Right atrium auricular region (tissue), 2 donors: ENCODE data around the gene GRIFIN. TPM values are rescaled to one million over a fixed set of nuclear protein-coding genes. Genes with fewer than 3 reads are reported as not detected.
A peak's percentile ranks its signal among the peaks of the same experiment; 100 is the strongest.

Source experiments
- DNase-seq: peaks from one replicate; pipeline ENCODE4 v3.0.0-alpha.2; 2019; ENCODE audit warnings: low spot score
- H3K27ac ChIP-seq, 2 donors: fragments of 200-600 bp; sonication (generic); 1 replicate in 1 of 2; 2 replicates in 1 of 2; pipeline ENCODE4 v1.5.1; 2016 to 2019
- H3K27me3 ChIP-seq, 2 donors: fragments of 200-600 bp; sonication (generic); one replicate each; pipeline versions ENCODE4 v1.5.1 to v1.6.0; 2017 to 2019
- H3K36me3 ChIP-seq: fragments of 200-600 bp; sonication (generic); one replicate; pipeline ENCODE4 v1.5.1; 2016
- H3K4me1 ChIP-seq, 2 donors: fragments of 200-600 bp; sonication (generic); one replicate each; pipeline versions ENCODE4 v1.5.1 to v1.6.0; 2017 to 2019
- H3K4me3 ChIP-seq, 2 donors: fragments of 200-600 bp; sonication (generic); 1 replicate in 1 of 2; 2 replicates in 1 of 2; pipeline ENCODE4 v1.5.1; 2017 to 2019; ENCODE audit warnings: mild to moderate bottlenecking in 1 of 2, moderate library complexity in 1 of 2
- H3K9me3 ChIP-seq, 2 donors: fragments of 200-600 bp; sonication (generic); one replicate each; pipeline ENCODE4 v1.5.1; 2019
- CTCF ChIP-seq, 2 donors: fragments of 200-600 bp; sonication (generic); IDR thresholded peaks; one replicate each; pipeline ENCODE4 v1.5.1; 2019; ENCODE audit warnings: antibody characterized with exemption in 2 of 2
- total RNA-seq, 2 donors: library from RNA; depleted of rRNA; stranded (reverse); fragments of >200 nt; gene quantifications; one replicate each; pipeline ENCODE4 v1.1.0, GENCODE V29; 2016

GRIFIN gene
- total RNA-seq, 2 donors from 2014 or later: not detected

DNA sequence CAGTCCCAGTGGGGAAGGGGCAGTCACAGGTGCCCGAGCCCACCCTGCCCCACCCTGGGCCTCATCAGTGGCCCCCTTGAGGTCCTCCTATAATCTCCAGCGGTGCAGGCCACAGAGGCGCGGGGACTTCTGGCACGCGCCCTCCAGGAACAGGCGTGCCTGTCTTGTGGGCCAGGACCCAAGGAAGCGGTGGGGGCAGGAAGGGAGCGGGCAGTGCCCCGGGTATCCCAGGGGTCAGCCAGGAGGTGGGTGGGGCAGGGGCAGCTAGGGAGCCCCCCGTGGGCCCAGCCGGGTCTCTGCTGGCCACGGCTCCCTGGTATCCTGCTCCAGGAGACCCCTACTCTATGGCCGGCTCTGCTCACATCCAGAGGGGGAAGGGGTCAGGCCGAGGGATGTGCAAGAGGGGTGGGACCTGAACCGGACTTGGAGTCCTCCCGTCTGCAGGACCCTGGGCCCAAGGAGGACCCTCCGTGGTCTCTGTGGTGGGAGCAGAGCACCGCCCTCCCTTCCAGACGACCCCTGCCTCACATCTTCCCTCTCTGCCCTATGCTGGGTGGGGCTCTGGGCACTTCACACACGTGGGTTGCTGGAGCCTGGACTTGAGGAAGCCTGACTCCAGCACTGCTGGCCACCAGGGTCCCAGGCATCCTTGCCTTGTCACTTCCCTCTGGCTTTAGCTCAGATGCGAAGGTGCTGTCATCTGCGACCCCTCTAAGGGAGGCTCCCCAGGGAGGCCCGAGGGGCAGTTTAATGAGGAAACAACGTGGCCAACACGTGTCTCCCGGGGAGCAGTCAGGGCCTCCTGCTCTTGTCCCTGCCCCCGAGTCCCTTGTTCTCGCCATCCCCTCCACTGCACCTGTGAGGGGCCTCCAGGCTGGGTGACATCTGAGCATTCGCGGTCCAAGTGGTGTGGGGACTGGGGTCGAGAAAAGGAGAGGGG lies 18.3 kb upstream of the GRIFIN start:
- H3K9me3 ChIP-seq: no peaks in the 10 kb centered on the region
- H3K27me3 ChIP-seq: no peaks in the 10 kb centered on the region
- H3K36me3 ChIP-seq: no peaks in the 10 kb centered on the region
- no peak overlapping the region for H3K27ac ChIP-seq
- no peak for DNase-seq
- peaks cover 0 to 40% of the 10 kb centered on the region in 2 donors for H3K4me1 ChIP-seq
- H3K4me3 ChIP-seq: no peak overlapping the region
- no peak for TF ChIP-seq CTCF (IDR thresholded peaks at IDR 0.05)

DNA sequence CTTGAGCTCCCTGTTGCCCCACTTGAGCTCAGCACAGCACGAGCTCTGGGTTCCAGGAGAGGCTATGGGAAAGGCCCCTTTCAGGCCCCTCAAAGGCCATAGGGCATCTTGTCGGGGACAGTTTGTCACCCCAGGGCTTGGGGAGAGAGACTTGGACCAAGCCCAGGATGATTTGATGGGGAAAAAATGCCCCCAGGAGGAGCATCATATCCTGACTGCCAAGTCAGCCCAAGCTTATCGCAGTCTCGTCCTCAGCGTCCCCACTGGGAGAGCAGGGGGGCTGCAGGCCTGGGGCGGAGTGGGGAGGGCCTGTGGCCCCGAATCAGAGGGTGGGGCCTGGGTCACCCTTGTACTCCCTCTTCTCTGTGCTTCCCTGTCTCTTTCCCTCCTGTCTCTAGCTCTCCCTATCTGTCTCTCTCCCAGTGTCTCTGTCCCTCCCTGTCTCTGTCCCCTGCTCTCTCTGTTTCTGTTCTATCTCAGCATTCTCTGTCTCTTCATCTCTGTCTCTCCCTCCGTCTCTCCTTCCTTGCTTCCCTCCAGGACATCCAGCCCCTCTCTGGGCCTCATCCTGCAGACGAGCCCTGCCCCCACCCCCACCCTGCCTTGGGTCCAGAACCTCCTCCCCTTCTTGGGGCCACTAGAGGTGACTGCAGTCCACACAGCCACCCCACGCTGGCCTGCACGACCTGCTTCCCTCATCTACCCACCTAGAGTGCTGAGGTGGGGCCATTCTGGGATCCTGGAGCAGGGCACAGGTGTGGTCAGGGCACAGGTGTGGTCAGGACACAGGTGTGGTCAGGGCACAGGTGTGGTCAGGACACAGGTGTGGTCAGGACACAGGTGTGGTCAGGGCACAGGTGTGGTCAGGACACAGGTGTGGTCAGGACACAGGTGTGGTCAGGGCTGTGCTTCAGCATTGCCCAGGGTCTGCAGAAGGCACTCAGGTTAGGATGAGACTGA lies 17.3 kb upstream of the GRIFIN start:
- Histone ChIP-seq H3K4me1 (peaks cover 0 to 50% of the 10 kb centered on the region in 2 donors), H3K9me3 (no peaks in the 10 kb centered on the region), H3K27ac (no peak overlapping the region), H3K36me3 (no peaks in the 10 kb centered on the region), H3K4me3 (no peak overlapping the region), H3K27me3 (no peaks in the 10 kb centered on the region)
- no peak for DNase-seq
- no peak for TF ChIP-seq CTCF (IDR thresholded peaks at IDR 0.05)

DNA sequence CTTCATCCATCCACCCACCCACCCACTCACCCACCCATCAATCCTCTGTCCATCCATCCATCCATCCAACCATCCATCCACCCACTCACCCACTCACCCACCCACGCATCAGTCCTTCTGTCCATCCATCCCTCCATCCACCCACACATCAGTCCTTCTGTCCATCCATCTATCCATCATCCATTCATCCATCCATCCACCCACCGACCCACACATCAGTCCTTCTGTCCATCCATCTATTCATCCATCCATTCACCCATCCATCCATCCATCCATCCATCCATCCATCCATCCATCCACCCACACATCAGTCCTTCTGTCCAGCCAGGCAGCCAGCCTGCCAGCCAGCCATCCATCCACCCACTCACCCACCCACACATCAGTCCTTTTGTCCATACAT lies 15.8 kb upstream of the GRIFIN start:
- DNase-seq: no peak
- no peak overlapping the region for H3K4me3 ChIP-seq
- no peaks in the 10 kb centered on the region for H3K36me3 ChIP-seq
- no peaks in the 10 kb centered on the region for H3K9me3 ChIP-seq
- H3K4me1 ChIP-seq: peaks cover 0 to 57% of the 10 kb centered on the region in 2 donors
- no peak overlapping the region for H3K27ac ChIP-seq
- TF ChIP-seq CTCF (IDR thresholded peaks at IDR 0.05): no peak
- H3K27me3 ChIP-seq: no peaks in the 10 kb centered on the region

DNA sequence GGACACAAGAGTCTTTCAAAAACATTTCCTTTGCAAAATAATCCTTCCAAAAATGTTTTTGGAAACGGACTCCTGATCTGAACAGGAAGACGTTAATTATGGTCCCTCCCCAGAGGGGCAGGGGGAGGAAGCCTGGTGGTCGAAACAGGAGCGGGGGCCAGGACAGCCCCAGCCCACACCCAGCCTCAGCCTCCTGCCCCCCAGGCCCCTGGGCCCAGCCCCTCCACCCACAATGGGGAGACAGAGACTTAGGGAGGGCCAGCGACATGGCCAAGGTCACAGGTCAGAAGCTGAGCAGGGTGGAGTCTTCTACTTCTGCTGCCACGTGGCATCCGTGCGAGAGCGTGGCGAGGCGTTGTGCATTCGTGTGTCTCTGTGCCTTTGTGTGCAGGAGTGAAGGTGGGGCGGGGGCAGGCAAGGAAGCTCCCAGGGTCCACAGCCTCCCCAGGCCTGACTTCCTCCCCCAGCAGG lies 14.0 kb upstream of the GRIFIN start:
- TF ChIP-seq CTCF (IDR thresholded peaks at IDR 0.05): no peak
- no peak for DNase-seq
- Histone ChIP-seq H3K27me3 (no peaks in the 10 kb centered on the region), H3K36me3 (no peaks in the 10 kb centered on the region), H3K27ac (peak overlapping the region; percentile 29 to 65), H3K9me3 (no peaks in the 10 kb centered on the region), H3K4me1 (peaks cover 0 to 57% of the 10 kb centered on the region in 2 donors), H3K4me3 (no peak overlapping the region)

DNA sequence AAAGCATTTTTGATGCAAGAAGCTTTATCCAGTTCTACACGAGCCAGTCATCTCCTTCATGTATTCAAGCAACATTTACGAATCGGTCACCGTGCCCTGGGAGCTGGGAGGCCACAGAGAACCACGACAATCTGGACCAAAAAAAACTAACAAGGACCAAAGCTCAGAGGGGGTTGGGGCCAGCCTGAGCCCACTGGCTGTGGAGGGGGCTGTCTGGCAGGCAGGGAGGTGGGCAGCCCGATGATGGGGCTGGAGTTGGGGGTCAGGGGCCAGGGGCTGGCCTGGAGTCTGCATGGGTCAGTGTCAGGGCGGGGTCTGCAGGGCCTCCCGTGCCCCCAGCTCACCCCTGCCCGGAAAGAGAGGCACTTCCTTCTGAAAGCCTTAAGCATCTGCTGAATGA lies 12.5 kb upstream of the GRIFIN start:
- Histone ChIP-seq H3K9me3 (no peaks in the 10 kb centered on the region), H3K4me1 (peaks cover 0 to 46% of the 10 kb centered on the region in 2 donors), H3K4me3 (no peak overlapping the region), H3K36me3 (no peaks in the 10 kb centered on the region), H3K27me3 (no peaks in the 10 kb centered on the region), H3K27ac (peak overlapping the region; percentile 6 to 51)
- no peak for TF ChIP-seq CTCF (IDR thresholded peaks at IDR 0.05)
- no peak for DNase-seq
